Neuronal stem cell (in vitro differentiated cells): ENCODE data around the gene COX11.

Experiments used
- DNase-seq: peaks from one replicate; pipeline ENCODE4 v3.0.0-alpha.2; 2013; ENCODE audit warnings: low spot score
- H2AFZ ChIP-seq: one replicate; pipeline ENCODE4 v1.6.1; 2013; ENCODE audit warnings: mild to moderate bottlenecking, low read length, inconsistent platforms
- H2AK5ac ChIP-seq: 2 replicates; pipeline ENCODE4 v1.6.1; 2013; ENCODE audit warnings: low read depth, mild to moderate bottlenecking, inconsistent platforms, low read length, moderate library complexity, mixed read lengths
- H2BK120ac ChIP-seq: 2 replicates; pipeline ENCODE4 v1.6.1; 2013; ENCODE audit warnings: low read depth, mild to moderate bottlenecking, inconsistent platforms, low read length, moderate library complexity, mixed read lengths
- H2BK12ac ChIP-seq: one replicate; pipeline ENCODE4 v1.6.1; 2013; ENCODE audit warnings: low read length, inconsistent platforms
- H2BK15ac ChIP-seq: 2 replicates; pipeline ENCODE4 v1.6.1; 2013; ENCODE audit warnings: mild to moderate bottlenecking, low read length, inconsistent platforms, mixed read lengths
- H2BK5ac ChIP-seq: one replicate; pipeline ENCODE4 v1.6.1; 2013; ENCODE audit warnings: inconsistent platforms, mild to moderate bottlenecking, low read length, moderate library complexity
- H3K14ac ChIP-seq: one replicate; pipeline ENCODE4 v1.6.1; 2013; ENCODE audit warnings: low read length, inconsistent platforms
- H3K18ac ChIP-seq: 2 replicates; pipeline ENCODE4 v1.6.1; 2013; ENCODE audit warnings: low read length, inconsistent platforms
- H3K23ac ChIP-seq: 2 replicates; pipeline ENCODE4 v1.6.1; 2013; ENCODE audit warnings: low read depth, mild to moderate bottlenecking, mixed read lengths, low read length, inconsistent platforms; ENCODE audit not compliant: poor library complexity
- H3K27ac ChIP-seq: replicated peaks from 3 replicates; pipeline ENCODE4 v1.5.1; 2013; ENCODE audit warnings: low read length, inconsistent platforms
- H3K27me3 ChIP-seq, 3 experiments: 2 replicates each; pipeline ENCODE4 v1.6.1; 2013; ENCODE audit warnings: low read length in 3 of 3, mild to moderate bottlenecking in 2 of 3, inconsistent platforms in 1 of 3, low read depth in 1 of 3, mixed read lengths in 1 of 3, moderate library complexity in 1 of 3; ENCODE audit not compliant: control insufficient read depth in 3 of 3, insufficient read depth in 3 of 3
- H3K36me3 ChIP-seq, 2 donors: replicated peaks in 1 of 2; 2 replicates each; pipeline ENCODE4 v1.6.1; 2013; ENCODE audit warnings: low read length in 2 of 2; ENCODE audit not compliant: control insufficient read depth in 2 of 2, insufficient read depth in 2 of 2
- H3K4ac ChIP-seq: 2 replicates; pipeline ENCODE4 v1.6.1; 2013; ENCODE audit warnings: inconsistent platforms, mild to moderate bottlenecking, low read length, moderate library complexity
- H3K4me1 ChIP-seq, 2 donors: 1 replicate in 1 of 2; 2 replicates in 1 of 2; pipeline ENCODE4 v1.6.1; 2013; ENCODE audit warnings: low read length in 2 of 2, low read depth in 1 of 2; ENCODE audit not compliant: control insufficient read depth in 2 of 2, insufficient read depth in 1 of 2
- H3K4me2 ChIP-seq: one replicate; pipeline ENCODE4 v1.6.1; 2013; ENCODE audit warnings: mild to moderate bottlenecking, low read length, inconsistent platforms; ENCODE audit not compliant: insufficient read depth, poor library complexity, severe bottlenecking
- H3K4me3 ChIP-seq, 2 donors: 2 replicates each; pipeline ENCODE4 v1.5.1; 2013; ENCODE audit warnings: low read length in 2 of 2, mild to moderate bottlenecking in 2 of 2, inconsistent platforms in 1 of 2, moderate library complexity in 1 of 2
- H3K79me1 ChIP-seq: one replicate; pipeline ENCODE4 v1.6.1; 2013; ENCODE audit warnings: low read depth, mild to moderate bottlenecking, inconsistent platforms, low read length, moderate library complexity
- H3K9ac ChIP-seq: one replicate; pipeline ENCODE4 v1.6.1; 2013; ENCODE audit warnings: mild to moderate bottlenecking, low read depth, low read length, inconsistent platforms; ENCODE audit not compliant: poor library complexity
- H3K9me3 ChIP-seq, 2 donors: replicated peaks in 1 of 2; 2 replicates each; pipeline versions ENCODE3 to v1.6.1; 2013; ENCODE audit warnings: low read length in 2 of 2, mild to moderate bottlenecking in 2 of 2, inconsistent platforms in 1 of 2, low read depth in 1 of 2, mixed read lengths in 1 of 2, moderate library complexity in 1 of 2; ENCODE audit not compliant: control insufficient read depth in 2 of 2, insufficient read depth in 1 of 2
- H4K8ac ChIP-seq: one replicate; pipeline ENCODE4 v1.6.1; 2013; ENCODE audit warnings: low read depth, mild to moderate bottlenecking, inconsistent platforms, low read length, moderate library complexity
- H4K91ac ChIP-seq: one replicate; pipeline ENCODE4 v1.6.1; 2013; ENCODE audit warnings: low read length, low read depth, mild to moderate bottlenecking, inconsistent platforms; ENCODE audit not compliant: poor library complexity
- WGBS, 2 donors: extraction: QIAGEN DNeasy Blood & Tissue Kit; methylation state at CpG; one replicate each; pipeline ENCODE4 v1.1.7; 2013; ENCODE audit warnings: missing lambda C conversion rate in 2 of 2, mixed read lengths in 1 of 2; ENCODE audit not compliant: insufficient read length in 2 of 2, insufficient replicate concordance in 1 of 2; ENCODE audit errors: extremely low coverage in 2 of 2; 5-methylcytosine and 5-hydroxymethylcytosine counted together

COX11 gene

DNA sequence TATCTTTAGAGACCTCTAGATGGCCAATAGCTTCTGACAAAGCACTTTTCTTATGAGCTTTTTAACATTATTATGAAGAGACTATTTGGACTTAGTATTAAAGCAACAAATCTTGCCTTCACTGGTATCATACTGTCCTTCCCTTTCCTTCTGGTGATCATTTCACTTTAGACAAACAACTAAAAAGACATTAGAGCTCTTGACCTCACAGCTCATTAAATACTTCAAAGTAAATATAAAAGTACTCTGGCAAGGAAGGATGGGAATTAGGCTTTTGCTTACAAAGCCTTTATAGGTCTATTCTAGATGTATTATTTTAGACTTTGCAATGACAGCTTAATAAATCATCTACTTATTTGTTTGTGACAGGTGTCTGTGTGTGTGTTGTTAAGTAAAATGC is 11.2 kb upstream of the COX11 start:
- Histone ChIP-seq H2BK120ac (no peak overlapping the region), H2BK15ac (no peak overlapping the region), H3K9ac (no peak overlapping the region), H3K4me2 (no peak overlapping the region), H4K91ac (no peak overlapping the region), H3K27ac (no peak overlapping the region), H4K8ac (no peak overlapping the region), H3K18ac (no peak overlapping the region), H3K14ac (no peak overlapping the region), H3K4ac (no peak overlapping the region), H3K4me3 (no peak overlapping the region), H3K9me3 (peaks cover 4 to 32% of the 10 kb centered on the region in 2 donors), H2BK5ac (no peak overlapping the region), H3K27me3 (no peaks in the 10 kb centered on the region), H2BK12ac (no peak overlapping the region), H3K23ac (no peak overlapping the region), H3K79me1 (peaks cover 3% of the 10 kb centered on the region), H3K4me1 (no peaks in the 10 kb centered on the region), H2AK5ac (no peak overlapping the region), H3K36me3 (peaks cover 0 to under 1% of the 10 kb centered on the region in 2 donors), H2AFZ (no peak overlapping the region)
- no peak for DNase-seq

DNA sequence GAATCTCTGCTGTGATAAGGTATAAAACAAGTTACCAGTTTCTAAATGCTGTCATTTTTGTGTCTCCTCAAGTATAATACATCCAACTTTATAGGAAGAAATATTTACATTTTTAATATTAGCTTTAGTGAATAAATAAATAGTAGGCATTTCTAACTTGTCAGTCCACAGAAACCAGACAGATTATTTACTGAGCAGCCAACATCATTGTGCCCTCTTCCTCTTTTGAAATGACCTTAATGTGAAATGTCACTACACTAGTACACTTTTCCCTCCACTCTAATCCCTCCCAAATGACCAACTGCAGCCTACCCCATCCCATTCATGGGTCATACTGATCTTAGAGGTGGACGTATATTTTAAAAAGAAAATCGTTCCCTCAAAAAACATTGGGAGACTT is 9.3 kb upstream of the COX11 start:
- Histone ChIP-seq H2AFZ (no peak overlapping the region), H4K91ac (no peak overlapping the region), H3K9ac (no peak overlapping the region), H4K8ac (no peak overlapping the region), H3K4ac (no peak overlapping the region), H3K36me3 (peaks cover 0 to 2% of the 10 kb centered on the region in 2 donors), H2BK15ac (no peak overlapping the region), H3K27ac (no peak overlapping the region), H2BK120ac (no peak overlapping the region), H3K9me3 (peaks cover 6 to 36% of the 10 kb centered on the region in 2 donors), H3K18ac (no peak overlapping the region), H2BK12ac (no peak overlapping the region), H3K14ac (no peak overlapping the region), H3K27me3 (no peaks in the 10 kb centered on the region), H3K79me1 (peaks cover 2% of the 10 kb centered on the region), H2AK5ac (no peak overlapping the region), H3K4me2 (no peak overlapping the region), H3K4me1 (no peaks in the 10 kb centered on the region), H3K4me3 (no peak overlapping the region), H3K23ac (no peak overlapping the region), H2BK5ac (no peak overlapping the region)
- no CpG with 5 or more reads among the region's 2 CpGs for WGBS, 2 donors
- no peak for DNase-seq

DNA sequence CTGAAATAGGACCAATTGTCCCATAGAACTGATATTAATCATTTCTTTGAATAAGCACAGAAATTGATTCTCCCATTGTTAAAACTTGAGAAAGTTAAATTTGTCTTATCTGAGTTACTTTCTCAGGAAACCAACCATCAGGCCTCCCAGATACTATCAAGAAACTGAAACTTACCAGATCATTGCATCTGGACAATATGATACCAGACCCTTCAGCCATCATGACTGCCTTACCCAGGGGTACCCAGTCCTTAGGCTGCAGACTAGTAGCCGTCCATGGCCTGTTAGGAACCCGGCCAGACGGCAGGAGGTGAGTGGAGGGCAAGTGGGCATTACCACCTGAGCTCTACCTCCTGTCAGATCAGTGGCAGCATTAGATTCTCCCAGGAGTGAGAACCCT is 7.9 kb upstream of the COX11 start:
- H3K27me3 ChIP-seq: no peaks in the 10 kb centered on the region
- H2BK12ac ChIP-seq: no peak overlapping the region
- no peak overlapping the region for H3K4me3 ChIP-seq
- peaks cover 6 to 36% of the 10 kb centered on the region in 2 donors for H3K9me3 ChIP-seq
- peaks cover 2% of the 10 kb centered on the region for H3K79me1 ChIP-seq
- no peak overlapping the region for H3K9ac ChIP-seq
- no peak overlapping the region for H3K18ac ChIP-seq
- no peak overlapping the region for H4K91ac ChIP-seq
- no peak for DNase-seq
- peaks cover 0 to 2% of the 10 kb centered on the region in 2 donors for H3K36me3 ChIP-seq
- no peak overlapping the region for H3K4me2 ChIP-seq
- H3K27ac ChIP-seq: no peak overlapping the region
- no peaks in the 10 kb centered on the region for H3K4me1 ChIP-seq
- H2AFZ ChIP-seq: no peak overlapping the region
- no peak overlapping the region for H4K8ac ChIP-seq
- no peak overlapping the region for H2BK15ac ChIP-seq
- H3K14ac ChIP-seq: no peak overlapping the region
- no peak overlapping the region for H2AK5ac ChIP-seq
- H2BK5ac ChIP-seq: no peak overlapping the region
- no peak overlapping the region for H3K4ac ChIP-seq
- no peak overlapping the region for H3K23ac ChIP-seq
- H2BK120ac ChIP-seq: no peak overlapping the region
- WGBS, 2 donors: no CpG with 5 or more reads among the region's 3 CpGs

DNA sequence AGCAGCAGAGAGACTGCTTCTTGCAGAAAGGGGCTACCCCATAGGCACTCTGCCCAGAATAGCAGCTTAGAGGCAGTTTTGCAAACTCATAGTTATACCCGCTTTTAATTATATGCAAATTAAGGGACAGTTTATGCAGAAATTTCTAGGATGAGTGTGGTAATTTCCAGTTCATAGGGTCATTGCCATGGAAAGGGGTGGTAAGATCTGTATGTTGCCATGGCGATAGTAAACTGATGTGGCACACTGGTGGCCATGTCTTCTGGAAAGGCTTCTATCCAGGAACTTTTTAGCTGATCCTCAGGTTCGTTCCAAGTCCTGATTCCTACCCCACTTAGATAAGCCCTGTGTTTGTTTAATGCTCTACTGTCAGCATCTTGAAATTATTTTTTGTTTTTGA is 6.3 kb upstream of the COX11 start:
- Histone ChIP-seq H3K14ac (no peak overlapping the region), H3K23ac (no peak overlapping the region), H3K18ac (no peak overlapping the region), H2BK5ac (no peak overlapping the region), H3K4me3 (no peak overlapping the region), H4K8ac (no peak overlapping the region), H3K27ac (no peak overlapping the region), H3K9me3 (peaks cover 4 to 26% of the 10 kb centered on the region in 2 donors), H3K79me1 (peaks cover 2% of the 10 kb centered on the region), H2BK15ac (no peak overlapping the region), H3K9ac (no peak overlapping the region), H2AK5ac (no peak overlapping the region), H4K91ac (no peak overlapping the region), H2BK12ac (no peak overlapping the region), H3K4me1 (peaks cover 0 to 1% of the 10 kb centered on the region in 2 donors), H3K4ac (no peak overlapping the region), H2BK120ac (no peak overlapping the region), H3K36me3 (peaks cover 0 to 2% of the 10 kb centered on the region in 2 donors), H3K27me3 (no peaks in the 10 kb centered on the region), H2AFZ (no peak overlapping the region), H3K4me2 (no peak overlapping the region)
- no CpG with 5 or more reads among the region's 3 CpGs for WGBS, 2 donors
- DNase-seq: no peak
